ENCODE results near the gene TRIO.

TRIO gene

GRCh38 chr5:14353726-14354474 is 210.8 kb downstream of the TRIO start:
- no peak overlapping the region for H3K56ac ChIP-seq (ENCODE audit: low read length)
- H3K4ac ChIP-seq (ENCODE audit: low read depth, low read length): no peak overlapping the region
- no peak for DNase-seq
- no peak overlapping the region for H3K9ac ChIP-seq (ENCODE audit: low read length)
- no peak overlapping the region for H4K5ac ChIP-seq (ENCODE audit: low read length)
- H2BK120ac ChIP-seq (ENCODE audit: low read depth, low read length): no peak overlapping the region
- peaks cover 15% of the 10 kb centered on the region for H3K79me1 ChIP-seq (ENCODE audit: low read length)
- peaks cover 1% of the 10 kb centered on the region for H3K36me3 ChIP-seq (ENCODE audit: control insufficient read depth, insufficient read depth, low read length)
- H3K4me2 ChIP-seq (ENCODE audit: low read length): no peak overlapping the region
- peaks cover 17% of the 10 kb centered on the region for H3K4me1 ChIP-seq (ENCODE audit: control insufficient read depth, low read depth, low read length)
- no peak overlapping the region for H2AK5ac ChIP-seq (ENCODE audit: low read length)
- H4K8ac ChIP-seq (ENCODE audit: low read depth, low read length): no peak overlapping the region
- no peak overlapping the region for H3K18ac ChIP-seq (ENCODE audit: low read length)
- H3K23ac ChIP-seq (ENCODE audit: low read length): no peak overlapping the region
- no peaks in the 10 kb centered on the region for H3K79me2 ChIP-seq (ENCODE audit: control insufficient read depth, insufficient read depth, low read length)
- H3K27me3 ChIP-seq (ENCODE audit: insufficient read depth, low read length, poor library complexity): no peaks in the 10 kb centered on the region
- no peak overlapping the region for H3K4me3 ChIP-seq (ENCODE audit: low read length)
- H2BK15ac ChIP-seq (replicated peaks; ENCODE audit: low read depth): no peak overlapping the region
- H3K27ac ChIP-seq (ENCODE audit: low read depth, low read length): no peak overlapping the region
- no CpG with 5 or more reads among the region's 11 CpGs for whole genome bisulfite sequencing (ENCODE audit: extremely low coverage, insufficient coverage, low lambda C conversion rate)
- H2BK5ac ChIP-seq (ENCODE audit: low read length): no peak overlapping the region

GRCh38 chr5:14355391-14355790 is 212.2 kb downstream of the TRIO start:
- Histone ChIP-seq H3K27ac (ENCODE audit: low read depth, low read length) (no peak overlapping the region), H3K18ac (ENCODE audit: low read length) (no peak overlapping the region), H2BK120ac (ENCODE audit: low read depth, low read length) (no peak overlapping the region), H3K79me1 (ENCODE audit: low read length) (peaks cover 8% of the 10 kb centered on the region), H3K9ac (ENCODE audit: low read length) (no peak overlapping the region), H3K56ac (ENCODE audit: low read length) (no peak overlapping the region), H3K4me2 (ENCODE audit: low read length) (no peak overlapping the region), H3K79me2 (ENCODE audit: control insufficient read depth, insufficient read depth, low read length) (no peaks in the 10 kb centered on the region), H4K5ac (ENCODE audit: low read length) (no peak overlapping the region), H2BK5ac (ENCODE audit: low read length) (no peak overlapping the region), H2AK5ac (ENCODE audit: low read length) (no peak overlapping the region), H3K36me3 (ENCODE audit: control insufficient read depth, insufficient read depth, low read length) (peaks cover 6% of the 10 kb centered on the region), H3K4me1 (ENCODE audit: control insufficient read depth, low read depth, low read length) (peaks cover 12% of the 10 kb centered on the region), H3K27me3 (ENCODE audit: insufficient read depth, low read length, poor library complexity) (no peaks in the 10 kb centered on the region), H3K4me3 (ENCODE audit: low read length) (no peak overlapping the region), H3K23ac (ENCODE audit: low read length) (no peak overlapping the region), H3K4ac (ENCODE audit: low read depth, low read length) (no peak overlapping the region), H2BK15ac (replicated peaks; ENCODE audit: low read depth) (no peak overlapping the region), H4K8ac (ENCODE audit: low read depth, low read length) (no peak overlapping the region)
- no CpG with 5 or more reads among the region's 4 CpGs for WGBS (ENCODE audit: extremely low coverage, insufficient coverage, low lambda C conversion rate)
- no peak for DNase-seq

- H2AK5ac ChIP-seq (ENCODE audit: low read length): no peak overlapping the region
- peaks cover 7% of the 10 kb centered on the region for H3K79me1 ChIP-seq (ENCODE audit: low read length)
- H3K4me3 ChIP-seq (ENCODE audit: low read length): no peak overlapping the region
- no peak overlapping the region for H3K18ac ChIP-seq (ENCODE audit: low read length)
- no peaks in the 10 kb centered on the region for H3K27me3 ChIP-seq (ENCODE audit: insufficient read depth, low read length, poor library complexity)
- H3K27ac ChIP-seq (ENCODE audit: low read depth, low read length): no peak overlapping the region
- H3K4ac ChIP-seq (ENCODE audit: low read depth, low read length): no peak overlapping the region
- H2BK120ac ChIP-seq (ENCODE audit: low read depth, low read length): no peak overlapping the region
- no CpG with 5 or more reads among the region's 1 CpG for WGBS (ENCODE audit: extremely low coverage, insufficient coverage, low lambda C conversion rate)
- no peak overlapping the region for H3K9ac ChIP-seq (ENCODE audit: low read length)
- H4K8ac ChIP-seq (ENCODE audit: low read depth, low read length): no peak overlapping the region
- no peak overlapping the region for H3K56ac ChIP-seq (ENCODE audit: low read length)
- H3K4me1 ChIP-seq (ENCODE audit: control insufficient read depth, low read depth, low read length): peaks cover 6% of the 10 kb centered on the region
- H2BK15ac ChIP-seq (replicated peaks; ENCODE audit: low read depth): no peak overlapping the region
- no peak overlapping the region for H3K4me2 ChIP-seq (ENCODE audit: low read length)
- H4K5ac ChIP-seq (ENCODE audit: low read length): no peak overlapping the region
- no peaks in the 10 kb centered on the region for H3K79me2 ChIP-seq (ENCODE audit: control insufficient read depth, insufficient read depth, low read length)
- no peak overlapping the region for H3K23ac ChIP-seq (ENCODE audit: low read length)
- no peak overlapping the region for H2BK5ac ChIP-seq (ENCODE audit: low read length)
- no peak for DNase-seq
- peaks cover 6% of the 10 kb centered on the region for H3K36me3 ChIP-seq (ENCODE audit: control insufficient read depth, insufficient read depth, low read length)
Observed at GRCh38 chr5:14356305-14356704, 213.2 kb downstream of the TRIO start.

- Histone ChIP-seq H2BK120ac (ENCODE audit: low read depth, low read length) (no peak overlapping the region), H3K9ac (ENCODE audit: low read length) (no peak overlapping the region), H3K36me3 (ENCODE audit: control insufficient read depth, insufficient read depth, low read length) (peaks cover 6% of the 10 kb centered on the region), H3K27ac (ENCODE audit: low read depth, low read length) (no peak overlapping the region), H4K8ac (ENCODE audit: low read depth, low read length) (no peak overlapping the region), H2AK5ac (ENCODE audit: low read length) (no peak overlapping the region), H2BK5ac (ENCODE audit: low read length) (no peak overlapping the region), H2BK15ac (replicated peaks; ENCODE audit: low read depth) (no peak overlapping the region), H3K4me2 (ENCODE audit: low read length) (no peak overlapping the region), H3K23ac (ENCODE audit: low read length) (no peak overlapping the region), H3K27me3 (ENCODE audit: insufficient read depth, low read length, poor library complexity) (no peaks in the 10 kb centered on the region), H3K56ac (ENCODE audit: low read length) (peak overlapping the region; percentile 2), H3K79me1 (ENCODE audit: low read length) (peaks cover 7% of the 10 kb centered on the region), H3K4me1 (ENCODE audit: control insufficient read depth, low read depth, low read length) (peaks cover 6% of the 10 kb centered on the region), H4K5ac (ENCODE audit: low read length) (no peak overlapping the region), H3K4me3 (ENCODE audit: low read length) (no peak overlapping the region), H3K4ac (ENCODE audit: low read depth, low read length) (no peak overlapping the region), H3K18ac (ENCODE audit: low read length) (no peak overlapping the region), H3K79me2 (ENCODE audit: control insufficient read depth, insufficient read depth, low read length) (no peaks in the 10 kb centered on the region)
- WGBS (ENCODE audit: extremely low coverage, insufficient coverage, low lambda C conversion rate): no CpG with 5 or more reads among the region's 9 CpGs
- no peak for DNase-seq
Observed at GRCh38 chr5:14357441-14357840, 214.3 kb downstream of the TRIO start.

GRCh38 chr5:14357851-14358250 is 214.7 kb downstream of the TRIO start:
- Histone ChIP-seq H3K9ac (ENCODE audit: low read length) (no peak overlapping the region), H3K23ac (ENCODE audit: low read length) (no peak overlapping the region), H4K8ac (ENCODE audit: low read depth, low read length) (no peak overlapping the region), H2AK5ac (ENCODE audit: low read length) (no peak overlapping the region), H4K5ac (ENCODE audit: low read length) (no peak overlapping the region), H3K79me1 (ENCODE audit: low read length) (peaks cover 7% of the 10 kb centered on the region), H3K18ac (ENCODE audit: low read length) (no peak overlapping the region), H3K56ac (ENCODE audit: low read length) (no peak overlapping the region), H3K4me1 (ENCODE audit: control insufficient read depth, low read depth, low read length) (peaks cover 6% of the 10 kb centered on the region), H3K4me2 (ENCODE audit: low read length) (no peak overlapping the region), H3K4me3 (ENCODE audit: low read length) (no peak overlapping the region), H3K36me3 (ENCODE audit: control insufficient read depth, insufficient read depth, low read length) (peaks cover 6% of the 10 kb centered on the region), H3K27me3 (ENCODE audit: insufficient read depth, low read length, poor library complexity) (no peaks in the 10 kb centered on the region), H3K27ac (ENCODE audit: low read depth, low read length) (no peak overlapping the region), H2BK5ac (ENCODE audit: low read length) (no peak overlapping the region), H2BK120ac (ENCODE audit: low read depth, low read length) (no peak overlapping the region), H3K79me2 (ENCODE audit: control insufficient read depth, insufficient read depth, low read length) (no peaks in the 10 kb centered on the region), H2BK15ac (replicated peaks; ENCODE audit: low read depth) (no peak overlapping the region), H3K4ac (ENCODE audit: low read depth, low read length) (no peak overlapping the region)
- WGBS (ENCODE audit: extremely low coverage, insufficient coverage, low lambda C conversion rate): no CpG with 5 or more reads among the region's 20 CpGs
- DNase-seq: peak; percentile 56

- no peak overlapping the region for H3K4me2 ChIP-seq (ENCODE audit: low read length)
- no peak overlapping the region for H3K9ac ChIP-seq (ENCODE audit: low read length)
- H3K27ac ChIP-seq (ENCODE audit: low read depth, low read length): no peak overlapping the region
- H4K5ac ChIP-seq (ENCODE audit: low read length): no peak overlapping the region
- H3K56ac ChIP-seq (ENCODE audit: low read length): no peak overlapping the region
- no peak overlapping the region for H3K4me3 ChIP-seq (ENCODE audit: low read length)
- no peaks in the 10 kb centered on the region for H3K79me2 ChIP-seq (ENCODE audit: control insufficient read depth, insufficient read depth, low read length)
- H3K79me1 ChIP-seq (ENCODE audit: low read length): peaks cover 6% of the 10 kb centered on the region
- H3K4ac ChIP-seq (ENCODE audit: low read depth, low read length): no peak overlapping the region
- H3K23ac ChIP-seq (ENCODE audit: low read length): no peak overlapping the region
- peaks cover 6% of the 10 kb centered on the region for H3K36me3 ChIP-seq (ENCODE audit: control insufficient read depth, insufficient read depth, low read length)
- H3K18ac ChIP-seq (ENCODE audit: low read length): no peak overlapping the region
- no peak overlapping the region for H2AK5ac ChIP-seq (ENCODE audit: low read length)
- DNase-seq: no peak
- no peaks in the 10 kb centered on the region for H3K27me3 ChIP-seq (ENCODE audit: insufficient read depth, low read length, poor library complexity)
- 100% methylated on average over 1 of the region's 7 CpGs for WGBS (ENCODE audit: extremely low coverage, insufficient coverage, low lambda C conversion rate)
- no peak overlapping the region for H4K8ac ChIP-seq (ENCODE audit: low read depth, low read length)
- no peak overlapping the region for H2BK5ac ChIP-seq (ENCODE audit: low read length)
- no peak overlapping the region for H2BK15ac ChIP-seq (replicated peaks; ENCODE audit: low read depth)
- H3K4me1 ChIP-seq (ENCODE audit: control insufficient read depth, low read depth, low read length): peaks cover 6% of the 10 kb centered on the region
- H2BK120ac ChIP-seq (ENCODE audit: low read depth, low read length): no peak overlapping the region
Observed at GRCh38 chr5:14358536-14358935, 215.4 kb downstream of the TRIO start.
